HG03066 (cell line): ENCODE measurements around the gene SEZ6.

Experiments
- ATAC-seq: cut with Tn5 transposase; IDR thresholded peaks from one replicate; pipeline ENCODE4 v1.9.1; 2021; ENCODE audit warnings: low read depth; ENCODE audit not compliant: unreplicated experiment

The SEZ6 gene

DNA sequence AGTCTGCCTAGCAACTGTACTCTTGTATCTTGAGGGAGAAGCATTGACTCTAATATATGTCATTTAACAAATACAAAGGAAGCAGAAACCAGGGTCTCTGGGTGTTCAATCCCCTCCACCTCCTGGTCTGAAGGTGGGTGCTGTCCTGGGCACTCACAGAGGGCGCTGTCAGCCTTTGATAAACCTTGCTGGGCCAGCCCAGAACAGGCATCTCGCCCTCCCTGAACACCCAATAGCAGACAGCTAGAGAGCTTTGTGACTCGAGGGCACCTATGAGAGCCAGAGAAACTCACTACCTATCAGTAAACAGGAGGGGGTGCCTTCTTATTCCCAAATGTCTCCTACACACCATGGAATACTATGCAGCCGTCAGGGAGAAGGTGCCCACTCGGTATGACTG, 30.8 kb upstream of the SEZ6 start:
- no peak for ATAC-seq

DNA sequence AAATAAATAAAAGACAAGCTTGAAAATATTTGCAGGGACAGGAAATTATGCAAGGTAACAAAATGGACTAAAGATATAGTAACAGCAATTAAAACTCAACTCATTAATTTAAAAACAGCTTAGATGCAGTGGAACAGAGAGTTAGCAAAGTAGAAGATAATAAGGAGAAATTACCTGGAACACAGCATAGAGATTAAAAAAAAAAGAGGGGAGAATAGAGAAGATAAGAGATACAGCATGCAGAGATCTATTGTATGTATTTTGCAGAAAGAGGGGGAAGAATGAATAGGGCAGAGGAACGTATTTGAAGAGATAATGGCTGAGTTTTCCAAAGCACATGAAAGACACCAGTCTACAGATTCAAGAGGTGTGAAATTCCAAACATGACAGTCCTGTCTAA, 28.7 kb upstream of the SEZ6 start:
- ATAC-seq = no peak

DNA sequence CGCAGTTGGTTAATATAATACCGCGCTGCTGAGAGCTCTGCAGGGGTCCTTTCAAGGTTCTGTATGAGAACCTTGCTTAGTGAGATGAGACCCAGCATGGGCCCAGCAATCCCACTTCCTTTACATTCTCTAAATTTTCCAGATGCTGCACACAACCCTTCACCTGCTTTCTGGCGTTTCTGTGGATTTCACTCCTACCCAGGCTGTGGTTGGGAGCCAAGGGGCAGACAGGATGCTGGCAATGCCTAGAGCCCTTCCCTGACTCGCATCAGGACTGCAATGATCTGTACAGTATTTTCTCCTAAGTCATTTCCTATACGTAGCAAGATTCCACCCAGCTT, 27.0 kb upstream of the SEZ6 start:
- ATAC-seq = no peak

DNA sequence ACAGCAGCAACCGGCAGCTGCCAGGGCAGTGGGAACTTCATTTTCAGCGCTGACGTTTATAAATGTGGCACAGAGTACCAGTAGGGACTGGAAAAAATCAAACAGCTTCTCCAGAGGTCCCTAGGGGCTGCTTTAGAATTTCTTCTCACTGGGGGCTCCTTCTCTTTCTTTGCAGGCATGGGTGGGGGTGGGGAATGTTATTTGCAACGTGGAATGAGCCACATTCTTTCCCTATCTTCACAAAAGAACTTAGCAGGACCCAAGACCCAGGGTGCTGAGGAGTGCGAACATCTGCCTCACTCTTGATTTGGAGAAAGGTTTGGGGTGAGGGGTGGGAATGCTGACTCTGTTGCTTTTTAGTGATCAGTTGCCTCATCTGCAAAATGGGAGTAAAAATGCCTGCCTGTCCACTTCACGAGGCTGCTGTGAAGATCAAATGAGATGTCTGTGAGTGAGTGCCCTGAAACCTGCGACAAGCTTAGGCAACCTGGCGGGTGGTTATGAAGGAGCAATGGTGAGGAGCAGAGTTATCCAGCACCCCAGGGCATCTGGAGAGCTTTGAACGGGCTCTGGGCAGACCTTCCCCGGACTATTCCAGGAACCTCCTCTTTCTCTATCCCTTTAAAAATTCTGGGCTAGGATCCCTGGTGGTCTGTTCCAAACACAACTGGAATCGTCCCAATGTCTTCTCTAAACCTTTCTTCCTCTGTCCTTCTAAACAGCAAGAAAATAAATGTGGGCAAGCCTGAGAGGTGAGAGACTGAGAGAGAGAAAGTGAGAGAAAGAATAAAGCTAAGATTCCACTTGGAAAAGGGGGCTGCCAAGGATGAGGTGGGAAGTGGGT, 26.4 kb upstream of the SEZ6 start:
- no peak for ATAC-seq

DNA sequence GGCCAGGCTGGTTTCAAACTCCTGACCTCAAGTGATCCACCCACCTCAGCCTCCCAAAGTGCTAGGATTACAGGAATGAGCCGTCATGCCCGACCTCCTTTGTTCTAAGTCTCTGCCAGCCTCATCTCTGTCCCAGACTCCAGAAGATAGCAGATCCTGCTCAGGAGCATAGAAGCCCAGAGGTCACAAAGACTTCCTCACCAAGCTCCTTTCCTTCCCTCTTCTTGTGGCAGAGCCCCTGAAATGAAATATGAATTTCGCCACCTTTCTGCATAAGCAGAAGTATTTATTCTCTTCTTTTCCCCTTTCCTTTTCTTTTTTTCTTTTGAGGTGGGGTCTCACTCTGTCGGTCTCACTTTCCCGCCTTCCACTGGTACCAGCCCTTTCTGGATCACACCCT, 25.7 kb upstream of the SEZ6 start:
- no peak for ATAC-seq

DNA sequence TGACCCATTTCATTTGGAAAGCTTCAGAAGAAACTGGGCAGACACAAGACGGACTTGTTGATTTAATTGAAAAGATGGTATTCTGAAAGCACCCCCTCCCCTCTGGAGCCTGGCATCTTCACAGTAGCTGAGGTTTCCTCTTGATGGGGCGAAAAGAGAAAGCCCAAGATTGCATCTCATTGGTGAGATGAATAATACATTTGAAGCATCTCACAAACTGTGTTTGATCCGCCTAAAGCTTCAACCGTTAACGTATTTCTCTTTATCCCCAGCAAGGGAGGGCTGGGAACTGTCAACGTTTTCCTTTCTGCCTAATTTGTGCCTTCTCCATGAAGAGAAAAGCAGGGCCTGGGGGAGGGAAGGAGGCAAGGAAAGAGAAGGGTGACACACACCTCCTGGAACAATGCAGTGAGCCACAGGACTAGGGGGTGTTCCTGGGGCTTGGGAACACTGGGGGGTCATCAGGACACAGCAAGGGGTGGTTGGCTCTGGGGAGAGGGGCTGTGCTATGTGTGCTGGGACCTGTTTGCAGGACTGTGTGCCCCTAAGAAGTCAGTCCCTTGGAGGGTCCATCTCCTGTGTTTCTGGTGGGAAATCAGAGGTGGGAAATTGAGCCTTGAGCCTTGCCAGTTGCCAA, 18.6 kb upstream of the SEZ6 start:
- ATAC-seq = no peak

DNA sequence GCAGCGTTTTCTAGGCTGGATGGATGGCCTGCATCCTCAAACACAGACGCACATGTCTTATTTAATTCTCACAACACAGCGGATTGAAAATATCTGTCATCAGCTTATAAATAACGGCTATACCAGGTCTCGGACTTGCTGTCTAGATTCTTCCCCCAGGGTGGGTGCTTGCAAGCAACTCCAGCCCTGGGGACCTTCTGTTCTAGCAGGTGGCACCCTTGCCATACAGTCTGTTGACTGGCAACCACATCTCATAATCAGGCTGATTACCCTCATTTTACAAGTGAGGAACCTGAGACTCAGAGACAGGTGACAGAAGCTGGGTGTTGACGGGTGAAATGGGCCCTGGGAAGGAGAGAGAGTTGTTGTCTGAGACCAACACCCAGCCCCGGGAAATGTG, 16.2 kb upstream of the SEZ6 start:
- no peak for ATAC-seq

DNA sequence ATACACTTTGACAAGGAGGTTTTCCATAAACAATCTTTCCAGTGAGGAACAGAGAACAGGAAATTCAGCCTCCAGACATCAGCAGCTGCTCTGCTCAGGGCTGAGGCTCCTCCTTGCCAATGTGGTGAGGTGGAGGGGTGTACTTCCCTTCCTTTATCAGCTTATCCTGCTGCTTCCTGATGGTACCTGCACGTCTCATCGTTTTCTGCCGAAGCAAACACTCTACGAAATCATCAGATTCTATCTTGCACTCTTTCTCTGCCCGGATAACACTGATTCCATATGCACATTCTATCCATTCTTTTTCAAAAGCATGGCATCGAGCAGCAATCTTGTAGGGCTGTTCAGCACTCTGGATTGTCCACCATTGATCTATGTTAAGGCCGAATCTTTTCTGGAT, 15.4 kb upstream of the SEZ6 start:
- ATAC-seq = no peak

DNA sequence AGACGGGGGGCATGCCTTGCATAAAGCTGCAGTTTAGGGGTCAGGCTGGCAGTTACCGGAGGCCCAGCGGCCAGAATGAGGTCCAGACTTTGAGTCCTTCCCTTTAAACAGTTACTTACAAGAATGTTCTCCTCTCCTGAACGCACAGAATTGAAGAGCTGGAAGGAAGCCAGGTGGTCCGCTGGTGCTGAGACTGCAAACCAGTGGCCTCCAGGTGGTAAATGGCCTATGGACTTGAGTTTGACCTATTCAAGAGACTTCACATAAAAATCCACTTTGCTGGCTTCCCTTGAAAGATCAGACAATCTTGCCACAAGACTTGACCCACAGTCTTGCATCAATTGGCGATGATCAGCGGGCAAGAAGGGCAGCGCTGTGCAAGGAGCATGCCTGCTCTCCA, 14.7 kb upstream of the SEZ6 start:
- no peak for ATAC-seq

DNA sequence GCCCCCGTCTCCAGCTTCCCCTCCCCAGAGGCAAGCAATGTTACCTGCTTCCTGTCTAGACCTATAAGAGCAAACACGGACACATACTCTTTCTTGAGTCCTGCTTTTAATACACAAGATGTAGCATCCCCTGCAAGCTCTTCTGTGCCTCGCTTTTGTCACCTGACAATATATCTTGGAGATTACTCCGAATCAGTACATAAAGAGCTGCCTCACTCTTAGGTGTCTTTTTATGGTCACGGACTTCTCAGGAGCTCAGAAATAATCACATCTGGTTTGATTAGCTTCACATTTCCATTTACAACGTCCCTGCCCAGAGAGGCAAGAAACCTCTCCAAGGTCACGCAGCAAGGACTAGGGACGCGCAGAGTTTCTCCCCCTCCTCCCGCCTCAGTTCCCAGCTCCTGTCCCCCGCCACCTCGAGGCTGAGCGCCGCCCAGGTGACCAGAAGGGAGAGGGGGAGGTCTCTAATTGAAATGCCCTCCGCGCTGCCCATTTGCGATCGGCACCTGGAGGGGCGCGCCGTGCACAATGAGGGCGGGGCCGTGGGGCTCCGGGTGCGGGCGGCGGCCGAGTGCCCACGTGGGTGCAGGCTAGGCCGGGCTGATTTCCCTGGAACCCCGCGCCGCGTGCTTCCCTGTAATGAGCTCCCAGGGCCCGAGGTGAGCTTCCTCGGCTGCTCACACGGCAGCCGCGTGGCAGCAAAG, 13.8 kb upstream of the SEZ6 start:
- no peak for ATAC-seq

DNA sequence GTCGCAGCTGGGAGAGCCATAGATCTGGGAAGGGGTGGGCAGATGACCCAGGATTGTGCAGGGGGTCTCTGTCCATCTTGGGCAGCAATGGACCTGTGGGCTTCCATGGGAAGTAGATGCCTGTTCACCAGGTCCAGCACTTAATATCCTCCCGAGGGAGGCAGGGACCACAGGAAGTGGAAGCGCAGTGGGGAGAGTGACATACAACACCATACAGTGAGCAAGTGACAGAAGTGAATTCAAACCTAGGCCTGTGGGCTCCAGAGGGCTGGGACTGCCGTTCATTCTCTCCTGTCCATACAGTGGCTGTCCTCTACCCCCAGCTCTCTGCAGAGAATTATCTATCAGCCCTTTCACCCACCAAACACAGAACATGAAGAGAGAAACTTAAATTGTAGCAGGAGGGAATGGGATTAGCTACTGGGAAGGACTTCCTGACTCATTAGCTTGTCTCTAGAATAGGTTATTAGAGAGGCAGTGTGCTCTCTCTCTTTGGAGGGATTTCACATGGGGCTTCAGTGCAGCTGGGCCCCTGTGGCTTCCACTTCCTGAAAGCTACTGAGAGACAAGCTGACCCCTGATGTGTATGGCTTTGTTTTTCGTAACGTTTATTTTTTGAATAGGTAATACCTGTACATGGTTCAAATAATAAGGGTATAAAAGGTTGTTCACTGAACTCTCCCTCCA, 13.1 kb upstream of the SEZ6 start:
- no peak for ATAC-seq

DNA sequence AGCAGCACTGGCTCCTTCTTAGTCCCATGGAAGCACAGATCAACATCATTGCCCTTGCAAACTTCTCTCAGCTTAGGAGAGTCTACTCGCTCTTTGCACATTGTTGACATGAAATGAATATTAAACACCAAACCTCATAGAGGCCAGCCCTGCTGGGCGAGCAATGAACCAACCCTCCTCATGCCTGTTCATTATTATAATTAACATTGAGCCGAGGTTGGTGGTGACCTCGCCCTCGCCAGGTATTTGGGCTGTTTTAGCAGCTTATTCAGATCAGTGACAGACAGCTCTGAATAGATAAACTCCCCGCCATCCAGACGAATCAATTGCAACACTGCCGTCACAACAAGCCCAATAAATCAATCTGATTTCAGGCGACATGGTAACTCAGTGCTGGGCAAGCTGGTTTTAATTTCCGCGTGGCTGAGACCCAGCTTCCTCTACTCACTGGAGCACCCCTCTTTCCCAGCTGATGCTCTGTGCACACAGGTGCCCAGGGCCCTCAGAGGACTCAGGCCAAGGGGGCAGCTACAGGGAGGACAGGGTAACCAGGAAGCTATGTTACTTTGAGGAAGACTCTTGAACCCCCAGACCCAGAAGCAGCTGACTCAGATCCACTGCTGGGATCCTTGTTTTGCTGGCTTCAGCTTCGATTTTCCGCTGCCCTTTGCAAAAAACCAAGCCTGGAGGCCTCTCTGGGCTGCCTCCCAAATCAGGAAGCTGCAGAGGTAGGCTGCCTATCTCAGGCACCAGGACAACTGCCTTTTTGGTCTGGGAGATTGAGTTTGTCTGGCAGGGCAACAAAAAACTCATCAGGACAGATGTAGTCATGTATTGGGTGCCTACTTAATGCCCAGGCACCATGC, 10.7 kb upstream of the SEZ6 start:
- no peak for ATAC-seq

DNA sequence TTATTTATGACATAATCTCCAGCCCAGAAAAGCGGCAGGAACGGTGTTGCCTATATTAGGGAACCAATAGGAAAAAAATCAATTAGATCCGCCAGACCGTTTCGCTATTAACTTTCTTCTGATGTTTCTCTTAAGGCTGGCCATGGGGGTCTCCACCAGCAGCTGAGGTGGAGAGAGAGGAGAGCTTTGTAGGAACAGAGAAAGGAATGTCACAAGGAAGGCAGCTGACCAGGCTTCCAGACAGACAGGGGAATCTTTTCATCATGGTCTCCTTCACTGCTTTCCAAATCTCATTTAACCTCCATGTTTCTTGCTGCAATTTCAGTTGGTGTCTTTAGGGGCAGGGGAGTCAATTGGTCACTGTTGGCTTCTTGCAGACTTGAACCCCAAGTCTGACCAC, 8.9 kb upstream of the SEZ6 start:
- no peak for ATAC-seq

DNA sequence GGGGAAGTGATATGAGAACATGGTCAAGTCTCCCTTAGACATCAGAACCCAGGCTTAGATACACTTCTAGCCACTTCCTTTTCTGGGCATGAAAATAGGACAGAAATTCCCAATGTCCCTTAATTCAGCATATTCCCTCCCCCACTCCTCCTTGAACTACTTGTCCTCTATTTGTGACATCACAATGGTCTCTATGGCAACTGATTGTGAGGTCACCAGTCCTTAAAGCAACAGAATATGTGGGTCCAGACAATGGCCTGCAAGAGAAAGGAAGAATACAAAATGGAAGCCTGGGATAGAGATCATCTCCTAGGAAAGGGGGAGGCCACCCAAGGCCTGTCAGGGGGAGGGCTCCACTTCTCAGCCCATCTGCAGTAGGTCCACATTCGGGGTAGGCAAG, 6.7 kb upstream of the SEZ6 start:
- ATAC-seq = no peak

DNA sequence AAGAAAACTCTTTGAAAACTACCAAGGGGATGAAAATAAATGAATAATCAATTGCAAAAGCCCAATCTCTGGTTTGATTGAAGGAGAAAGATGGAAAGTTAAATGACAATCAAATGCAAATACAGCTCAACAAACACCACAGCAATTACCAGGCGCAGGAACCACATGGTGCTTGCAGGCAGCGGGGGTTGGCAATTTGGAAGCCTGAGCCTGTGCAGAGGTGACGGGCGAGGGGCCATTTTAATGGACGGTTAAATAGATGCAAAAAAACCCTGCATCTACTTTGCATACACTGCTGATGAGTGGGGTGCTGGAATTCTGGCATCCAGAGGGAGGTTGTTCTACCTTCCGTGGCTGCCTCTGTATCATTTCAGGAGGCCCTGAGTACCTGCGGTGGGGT, 4.8 kb upstream of the SEZ6 start:
- ATAC-seq = no peak

DNA sequence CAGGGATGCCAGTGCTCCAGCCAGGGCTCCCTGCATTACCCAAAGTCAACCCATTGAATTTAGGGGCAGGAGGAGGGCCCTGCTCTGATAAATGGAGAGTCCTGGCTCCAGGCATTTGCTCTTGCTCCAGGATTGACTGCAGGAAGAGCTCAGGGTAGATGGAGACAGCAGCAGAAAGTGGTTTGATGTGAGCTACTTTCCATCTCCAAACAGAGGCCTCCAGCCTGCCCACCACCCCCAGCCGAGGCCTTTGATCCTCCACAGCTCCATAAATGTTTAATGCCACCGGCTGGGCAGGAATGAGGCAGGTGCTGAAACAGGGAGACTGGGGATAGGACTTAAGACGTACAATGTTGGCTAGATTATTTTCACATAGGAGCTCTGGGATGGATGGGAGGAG, 4.3 kb upstream of the SEZ6 start:
- ATAC-seq = no peak

DNA sequence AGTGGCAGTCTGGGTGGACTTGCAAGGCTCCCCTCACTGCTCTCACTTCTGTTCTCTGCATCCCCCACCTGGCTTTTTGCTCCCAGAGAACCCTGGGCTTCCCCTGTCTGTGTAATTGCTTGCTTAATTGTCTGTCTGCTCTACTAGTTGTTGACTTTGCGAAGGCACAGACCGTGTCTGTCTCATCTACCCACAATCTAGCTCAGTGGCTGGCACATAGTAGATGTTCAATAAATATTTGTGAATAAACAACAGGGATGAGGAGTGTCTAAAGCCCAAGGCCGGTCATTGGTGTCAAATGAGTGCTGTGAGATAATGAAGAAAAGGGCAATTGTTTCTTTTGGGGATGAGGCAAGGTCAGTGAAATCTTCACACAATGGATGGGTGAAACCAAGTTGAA, 2.8 kb upstream of the SEZ6 start:
- no peak for ATAC-seq

DNA sequence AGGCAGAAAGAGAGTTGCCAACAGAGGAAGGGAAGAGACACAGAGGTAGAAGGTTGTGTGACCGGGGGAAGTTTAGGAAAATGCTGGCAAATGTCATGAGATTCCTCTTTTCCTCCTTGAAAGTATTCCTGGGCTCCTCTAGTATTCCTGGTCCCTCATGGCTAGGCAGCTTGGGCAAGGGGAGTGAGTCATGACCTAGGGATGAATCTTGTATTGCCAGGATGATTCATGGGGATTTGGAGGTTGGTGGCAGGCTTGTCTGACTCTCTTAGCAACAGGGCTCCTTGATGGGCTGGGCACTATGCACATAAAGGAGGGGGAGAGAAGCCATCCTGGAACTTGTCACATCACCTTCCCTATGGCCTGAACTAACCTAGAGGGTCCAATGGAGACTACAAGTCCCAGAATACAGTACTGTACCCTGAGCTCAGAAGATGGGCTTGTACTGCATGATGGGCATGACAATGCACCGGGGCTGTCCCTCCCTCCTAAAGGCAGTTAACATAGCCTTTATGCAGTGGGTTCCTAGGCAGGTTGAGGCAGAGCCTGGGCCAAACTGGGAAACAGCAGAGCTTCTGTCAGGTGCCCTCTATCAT, 2.1 kb upstream of the SEZ6 start:
- no peak for ATAC-seq

DNA sequence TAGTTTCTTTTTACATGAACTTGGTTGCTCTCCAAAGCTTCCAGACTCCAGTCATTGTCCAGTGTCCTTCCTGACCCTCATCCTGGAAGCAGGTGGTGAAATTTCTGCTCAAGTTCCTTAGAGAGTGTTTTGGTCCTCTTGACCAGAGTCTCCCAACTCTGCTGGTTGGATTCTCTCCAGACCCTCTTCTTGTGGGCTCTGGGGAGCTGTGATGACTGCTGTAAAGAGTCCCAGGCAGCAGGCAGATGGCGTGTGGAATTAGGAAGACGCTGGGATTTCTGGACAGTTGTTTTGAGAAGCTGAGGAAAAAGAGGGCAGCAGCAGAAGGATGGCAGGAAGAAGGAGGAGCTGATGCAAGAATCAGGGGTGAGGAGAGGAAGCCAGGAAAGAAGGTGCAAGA, 1.6 kb upstream of the SEZ6 start:
- ATAC-seq = no peak

DNA sequence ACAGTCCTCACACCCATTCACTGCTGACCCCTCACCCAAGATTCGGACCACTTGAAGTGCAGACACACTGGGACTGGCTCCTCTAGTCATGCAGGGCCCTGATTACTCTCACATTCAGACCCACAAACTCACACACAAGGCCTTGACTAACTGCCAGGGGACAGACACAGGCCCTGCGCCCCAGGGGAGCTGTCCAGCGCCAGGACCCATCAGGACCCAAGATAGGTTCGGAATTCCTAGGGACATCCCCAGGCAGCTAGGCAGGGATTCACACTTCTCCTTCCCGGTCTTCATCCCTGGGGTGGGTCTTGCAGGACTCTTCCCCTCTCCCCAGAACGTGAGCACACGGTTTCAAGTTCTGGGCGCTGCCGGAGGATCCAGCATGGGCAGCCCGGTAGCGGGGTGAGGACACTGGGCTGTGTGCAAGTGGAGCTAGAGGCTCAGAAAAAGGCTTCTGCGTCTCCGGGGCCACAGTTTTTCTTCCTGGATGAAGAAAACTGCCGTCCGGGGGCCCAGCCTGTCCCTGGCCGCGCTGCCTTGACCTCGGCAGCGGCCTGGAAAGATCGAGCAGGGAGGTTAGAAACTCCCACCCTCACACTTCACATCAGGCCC, 1.6 kb downstream of the SEZ6 start:
- ATAC-seq = no peak
